Uterus (tissue), 4 donors: ENCODE results near the gene KBTBD3. TPM values are rescaled to one million over a fixed set of nuclear protein-coding genes. Genes with fewer than 3 reads are reported as not detected.

ENCODE experiments used
- DNase-seq, 2 donors: peaks; one replicate each; pipeline ENCODE4 v3.0.0-alpha.2; 2019 to 2020
- H3K27ac ChIP-seq, 2 donors: fragments of 200-600 bp; sonication (generic); 1 replicate in 1 of 2; 2 replicates in 1 of 2; pipeline ENCODE4 v1.5.1; 2016 to 2018
- H3K27me3 ChIP-seq, 2 donors: fragments of 200-600 bp; sonication (generic); one replicate each; pipeline ENCODE4 v1.5.1; 2018 to 2019; ENCODE audit warnings: control low read depth in 1 of 2
- H3K36me3 ChIP-seq, 2 donors: fragments of 200-600 bp; sonication (generic); one replicate each; pipeline ENCODE4 v1.5.1; 2019; ENCODE audit warnings: control low read depth in 1 of 2
- H3K4me1 ChIP-seq, 2 donors: fragments of 200-600 bp; sonication (generic); one replicate each; pipeline ENCODE4 v1.5.1; 2018 to 2019; ENCODE audit warnings: control low read depth in 1 of 2
- H3K4me3 ChIP-seq, 2 donors: fragments of 200-600 bp; sonication (generic); 1 replicate in 1 of 2; 2 replicates in 1 of 2; pipeline ENCODE4 v1.5.1; 2018 to 2019; ENCODE audit warnings: mild to moderate bottlenecking in 1 of 2
- H3K9me3 ChIP-seq, 2 donors: fragments of 200-600 bp; sonication (generic); one replicate each; pipeline ENCODE4 v1.5.1; 2019; ENCODE audit warnings: control low read depth in 1 of 2
- POLR2A ChIP-seq, 2 donors: fragments of 450-650 bp; IDR thresholded peaks; one replicate each; pipeline ENCODE4 v1.6.1; 2016; ENCODE audit warnings: antibody characterized with exemption in 2 of 2, mild to moderate bottlenecking in 1 of 2, moderate library complexity in 1 of 2
- intact Hi-C: fragments of 100-400 bp; cut with DNase I; formaldehyde crosslinking; loops from one replicate; pipeline ENCODE4 v1.15.1; 2023; ENCODE audit warnings: low total_unique reads
- total RNA-seq, 4 donors: library from RNA; depleted of rRNA in 3 of 4; stranded (reverse); fragments of >200 nt in 3 of 4; gene quantifications; one replicate each; pipeline versions ENCODE4 v1.1.0 to v1.2.4, GENCODE V29; 2014 to 2023
- TF ChIP-seq, protein P1 (sequence below), 4 experiments: fragments of 200-600 bp in 2 of 4; fragments of 450-650 bp in 2 of 4; sonication (generic) in 2 of 4; IDR thresholded peaks; one replicate each; pipeline ENCODE4 v1.5.1; 2016 to 2019; ENCODE audit warnings: antibody characterized with exemption in 4 of 4, mild to moderate bottlenecking in 2 of 4, moderate library complexity in 1 of 4
- donor health status: DM: yes; HTN: yes; CAD: no.

Gene KBTBD3
- total RNA-seq, 4 donors from 2014 or later = 2.6 to 15.0 (median 8.5) TPM

DNA sequence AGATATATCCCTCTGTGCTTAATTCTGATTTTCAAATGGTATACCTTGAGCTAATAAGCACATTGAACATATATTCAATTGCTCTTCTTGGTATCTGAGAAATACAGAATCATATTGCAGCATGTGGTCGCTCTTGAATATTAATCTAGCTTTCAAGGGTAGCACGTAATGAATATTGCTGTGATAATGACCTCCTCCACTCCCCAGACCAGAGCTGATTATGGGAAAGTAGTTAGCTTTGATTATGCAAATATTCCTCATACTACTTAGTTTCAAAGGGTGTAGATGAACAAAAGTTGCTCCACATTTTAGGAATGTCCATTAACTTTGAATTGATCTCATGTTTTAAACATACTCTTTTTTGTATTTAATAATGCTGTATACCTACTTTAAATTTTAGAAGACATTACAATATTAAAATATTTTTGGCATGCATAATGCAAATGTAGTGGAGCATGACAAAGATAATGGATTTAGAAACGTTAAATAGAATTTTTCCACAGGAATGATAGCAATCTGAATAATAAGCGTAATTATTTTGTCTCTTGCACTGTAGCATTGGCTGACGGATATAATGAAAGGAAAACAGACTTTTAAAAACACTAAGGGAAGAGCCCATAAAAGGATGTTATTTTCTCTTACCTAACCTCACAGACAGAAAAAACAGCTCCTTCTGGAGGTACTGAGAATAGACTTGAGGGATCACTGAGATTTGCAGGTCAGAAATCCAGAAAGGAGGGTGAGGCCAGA, 27.2 kb downstream of the KBTBD3 start:
- Histone ChIP-seq H3K9me3 (no peaks in the 10 kb centered on the region), H3K4me1 (no peaks in the 10 kb centered on the region), H3K27ac (no peak overlapping the region), H3K36me3 (no peaks in the 10 kb centered on the region), H3K27me3 (no peaks in the 10 kb centered on the region), H3K4me3 (no peak overlapping the region)
- no peak for DNase-seq
- intact Hi-C loops = no loop called here
- TF ChIP-seq, protein P1, sequence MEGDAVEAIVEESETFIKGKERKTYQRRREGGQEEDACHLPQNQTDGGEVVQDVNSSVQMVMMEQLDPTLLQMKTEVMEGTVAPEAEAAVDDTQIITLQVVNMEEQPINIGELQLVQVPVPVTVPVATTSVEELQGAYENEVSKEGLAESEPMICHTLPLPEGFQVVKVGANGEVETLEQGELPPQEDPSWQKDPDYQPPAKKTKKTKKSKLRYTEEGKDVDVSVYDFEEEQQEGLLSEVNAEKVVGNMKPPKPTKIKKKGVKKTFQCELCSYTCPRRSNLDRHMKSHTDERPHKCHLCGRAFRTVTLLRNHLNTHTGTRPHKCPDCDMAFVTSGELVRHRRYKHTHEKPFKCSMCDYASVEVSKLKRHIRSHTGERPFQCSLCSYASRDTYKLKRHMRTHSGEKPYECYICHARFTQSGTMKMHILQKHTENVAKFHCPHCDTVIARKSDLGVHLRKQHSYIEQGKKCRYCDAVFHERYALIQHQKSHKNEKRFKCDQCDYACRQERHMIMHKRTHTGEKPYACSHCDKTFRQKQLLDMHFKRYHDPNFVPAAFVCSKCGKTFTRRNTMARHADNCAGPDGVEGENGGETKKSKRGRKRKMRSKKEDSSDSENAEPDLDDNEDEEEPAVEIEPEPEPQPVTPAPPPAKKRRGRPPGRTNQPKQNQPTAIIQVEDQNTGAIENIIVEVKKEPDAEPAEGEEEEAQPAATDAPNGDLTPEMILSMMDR (IDR thresholded peaks at IDR 0.05) = no peak
- TF ChIP-seq POLR2A (IDR thresholded peaks at IDR 0.05) = no peak

DNA sequence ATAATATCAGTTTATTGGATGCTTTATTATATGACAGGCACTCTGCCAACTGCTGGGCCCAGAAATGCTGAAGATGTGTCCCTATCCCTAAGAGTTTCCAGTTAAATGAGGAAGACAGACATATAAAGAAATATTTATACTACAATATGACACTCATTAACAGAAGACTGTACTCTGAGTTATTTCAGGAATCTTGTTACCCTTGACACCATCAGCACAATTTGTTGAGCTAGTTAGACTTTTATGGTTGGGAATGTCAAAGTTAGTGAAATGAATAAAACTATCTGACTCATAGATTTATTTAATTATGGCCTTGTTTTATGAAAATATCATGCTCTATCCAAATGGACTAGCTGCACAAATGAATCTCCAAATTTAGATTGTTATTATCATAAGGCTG, 29.5 kb downstream of the KBTBD3 start:
- Histone ChIP-seq H3K27ac (no peak overlapping the region), H3K36me3 (no peaks in the 10 kb centered on the region), H3K4me3 (no peak overlapping the region), H3K27me3 (no peaks in the 10 kb centered on the region), H3K9me3 (no peaks in the 10 kb centered on the region), H3K4me1 (no peaks in the 10 kb centered on the region)
- no peak for DNase-seq
- TF ChIP-seq, protein P1 (IDR thresholded peaks at IDR 0.05) = no peak
- TF ChIP-seq POLR2A (IDR thresholded peaks at IDR 0.05) = no peak
- intact Hi-C loops = no loop called here

DNA sequence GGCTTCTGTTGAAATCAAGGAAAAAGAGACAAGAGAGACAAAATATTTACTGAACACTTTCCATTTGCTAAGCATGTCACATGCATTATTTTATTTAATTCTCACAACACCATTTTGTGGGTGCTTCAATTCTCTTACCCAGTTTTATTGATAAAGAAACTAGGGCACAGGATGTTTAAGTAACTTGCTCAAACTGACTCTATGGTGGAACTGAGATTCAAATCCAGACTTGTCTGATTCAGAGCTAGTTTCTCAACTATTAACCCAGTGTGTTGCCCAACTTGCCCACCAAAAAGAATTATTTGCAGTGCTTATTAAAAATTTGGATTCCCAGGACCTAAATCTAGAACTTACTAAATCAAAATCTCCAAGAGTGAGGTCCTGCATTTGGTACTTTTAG, 33.6 kb downstream of the KBTBD3 start:
- H3K9me3 ChIP-seq = no peaks in the 10 kb centered on the region
- H3K36me3 ChIP-seq = no peaks in the 10 kb centered on the region
- no peak for TF ChIP-seq POLR2A (IDR thresholded peaks at IDR 0.05)
- TF ChIP-seq, protein P1 (IDR thresholded peaks at IDR 0.05) = no peak
- no peak for DNase-seq
- H3K4me1 ChIP-seq = no peaks in the 10 kb centered on the region
- intact Hi-C loops = no loop called here
- no peaks in the 10 kb centered on the region for H3K27me3 ChIP-seq
- H3K4me3 ChIP-seq = no peak overlapping the region
- H3K27ac ChIP-seq = no peak overlapping the region

DNA sequence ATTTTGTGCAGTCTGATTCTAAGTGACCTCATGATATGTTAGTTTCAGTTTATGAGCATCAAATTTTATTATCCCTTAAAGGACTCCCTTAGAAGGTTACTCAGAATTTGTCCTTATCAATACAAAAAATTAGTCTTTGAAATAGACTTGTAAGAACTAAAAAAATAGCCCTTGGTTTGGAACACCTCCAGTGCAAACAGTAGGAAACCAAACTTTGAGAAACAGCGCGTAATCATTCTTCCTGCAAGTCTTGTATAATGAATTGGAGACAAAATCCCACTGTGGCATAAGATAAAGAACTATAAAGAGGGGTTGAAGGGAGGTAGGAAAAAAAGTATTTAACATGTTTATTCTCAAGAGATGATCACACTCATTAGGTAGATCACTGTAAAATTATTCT, 44.3 kb downstream of the KBTBD3 start:
- Histone ChIP-seq H3K27ac (no peak overlapping the region), H3K27me3 (no peaks in the 10 kb centered on the region), H3K36me3 (no peaks in the 10 kb centered on the region), H3K9me3 (no peaks in the 10 kb centered on the region), H3K4me1 (no peaks in the 10 kb centered on the region), H3K4me3 (no peak overlapping the region)
- no peak for TF ChIP-seq POLR2A (IDR thresholded peaks at IDR 0.05)
- TF ChIP-seq, protein P1 (IDR thresholded peaks at IDR 0.05) = no peak
- intact Hi-C loops = no loop called here
- no peak for DNase-seq

DNA sequence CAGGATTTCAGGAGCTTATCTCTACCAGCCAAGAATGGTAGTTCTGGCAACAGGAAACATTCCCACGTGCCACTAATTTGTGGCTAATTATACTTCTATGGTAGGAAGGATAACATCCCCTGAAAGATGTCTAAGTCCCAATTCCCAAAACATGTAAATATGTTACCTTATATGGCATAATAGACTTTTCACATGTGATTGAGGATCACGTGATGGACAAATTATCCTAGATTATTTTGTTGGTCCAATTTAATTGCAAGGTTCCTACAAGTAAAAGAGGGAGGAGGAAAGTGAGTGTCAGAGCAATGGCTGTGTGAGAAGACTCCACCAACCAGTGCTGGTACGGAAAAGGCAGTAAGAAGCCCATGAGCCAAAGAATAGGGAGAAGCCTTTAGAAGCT, 45.2 kb downstream of the KBTBD3 start:
- H3K36me3 ChIP-seq = no peaks in the 10 kb centered on the region
- H3K27ac ChIP-seq = no peak overlapping the region
- no peak for DNase-seq
- intact Hi-C loops = no loop called here
- no peaks in the 10 kb centered on the region for H3K4me1 ChIP-seq
- TF ChIP-seq POLR2A (IDR thresholded peaks at IDR 0.05) = no peak
- TF ChIP-seq, protein P1 (IDR thresholded peaks at IDR 0.05) = no peak
- H3K27me3 ChIP-seq = no peaks in the 10 kb centered on the region
- no peaks in the 10 kb centered on the region for H3K9me3 ChIP-seq
- no peak overlapping the region for H3K4me3 ChIP-seq
